DOHH2 (cell line): ENCODE data around the gene PRMT7.

Experiments
- H3F3A ChIP-seq: fragments of 200-600 bp; sonication (generic), shearing (Covaris generic); 2 replicates; pipeline ENCODE4 v1.6.0; 2016; ENCODE audit warnings: antibody characterized with exemption, mild to moderate bottlenecking; ENCODE audit not compliant: control insufficient read depth, insufficient read depth
- H3K27ac ChIP-seq: fragments of 200-600 bp; sonication (generic); 2 replicates; pipeline ENCODE4 v1.5.1; 2014; ENCODE audit warnings: low read depth, mild to moderate bottlenecking, low read length, moderate library complexity
- H3K27me3 ChIP-seq: fragments of 200-600 bp; sonication (generic); 2 replicates; pipeline ENCODE4 v1.6.1; 2014; ENCODE audit warnings: mild to moderate bottlenecking, low read length, mixed read lengths; ENCODE audit not compliant: control insufficient read depth
- H3K36me3 ChIP-seq: fragments of 200-600 bp; sonication (generic); 2 replicates; pipeline ENCODE4 v1.6.1; 2014; ENCODE audit warnings: mild to moderate bottlenecking, low read length, moderate library complexity, mixed read lengths; ENCODE audit not compliant: control insufficient read depth
- H3K4me1 ChIP-seq: fragments of 200-600 bp; sonication (generic); 2 replicates; pipeline ENCODE4 v1.6.1; 2014; ENCODE audit warnings: mild to moderate bottlenecking, low read length, mixed read lengths; ENCODE audit not compliant: control insufficient read depth
- H3K4me2 ChIP-seq: fragments of 200-600 bp; sonication (generic); 2 replicates; pipeline ENCODE4 v1.6.0; 2014; ENCODE audit warnings: mild to moderate bottlenecking, low read length, moderate library complexity
- H3K4me3 ChIP-seq: fragments of 200-600 bp; sonication (generic); 2 replicates; pipeline ENCODE4 v1.5.1; 2014; ENCODE audit warnings: mild to moderate bottlenecking, low read length, mixed read lengths
- H3K79me2 ChIP-seq: fragments of 200-600 bp; sonication (generic); 2 replicates; pipeline ENCODE4 v1.6.1; 2014; ENCODE audit warnings: mild to moderate bottlenecking, low read length, mixed read lengths; ENCODE audit not compliant: control insufficient read depth
- H3K9me2 ChIP-seq: fragments of 200-600 bp; sonication (generic); replicated peaks from 2 replicates; pipeline ENCODE4 v1.6.1; 2014; ENCODE audit warnings: mild to moderate bottlenecking, low read length, mixed read lengths; ENCODE audit not compliant: control insufficient read depth
- H3K9me3 ChIP-seq: fragments of 200-600 bp; sonication (generic); 2 replicates; pipeline ENCODE4 v1.6.1; 2014; ENCODE audit warnings: antibody characterized with exemption, low read length, mixed read lengths; ENCODE audit not compliant: control insufficient read depth, insufficient read depth
- H4K20me1 ChIP-seq: fragments of 200-600 bp; sonication (generic); 2 replicates; pipeline ENCODE4 v1.6.0; 2014; ENCODE audit warnings: low read depth, mild to moderate bottlenecking, antibody characterized with exemption, low read length, moderate library complexity; ENCODE audit not compliant: control insufficient read depth, insufficient read depth
- EZH2phosphoT487 ChIP-seq: fragments of 200-600 bp; sonication (generic); IDR thresholded peaks from 2 replicates; pipeline ENCODE4 v1.6.1; 2017; ENCODE audit warnings: borderline replicate concordance, mild to moderate bottlenecking, antibody characterized with exemption, low read length, moderate library complexity, mixed read lengths
- TF ChIP-seq, protein P1 (sequence below): fragments of 200-600 bp; sonication (generic); IDR thresholded peaks from one replicate; pipeline ENCODE4 v1.5.1; 2014; ENCODE audit warnings: antibody characterized with exemption, mild to moderate bottlenecking, low read depth, low read length; ENCODE audit not compliant: poor library complexity, severe bottlenecking

Gene PRMT7

DNA sequence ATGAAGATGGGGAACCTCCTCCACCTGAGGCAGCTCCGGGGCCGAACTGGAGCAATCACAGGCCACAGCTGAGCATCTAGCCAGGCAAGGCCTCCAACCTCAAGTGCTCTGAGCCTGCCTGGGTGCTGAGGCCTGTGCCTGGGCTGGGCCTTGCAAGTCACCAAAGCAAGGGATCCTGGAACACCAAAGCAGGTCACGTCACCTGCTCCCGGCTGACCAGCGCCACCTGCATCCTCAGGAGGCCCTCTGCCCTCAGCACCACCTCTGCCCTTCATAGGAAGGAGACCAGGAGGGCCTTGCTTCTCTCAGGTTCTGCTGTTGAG lies 69.5 kb downstream of the PRMT7 start:
- no peaks in the 10 kb centered on the region for H3K36me3 ChIP-seq
- H3K27ac ChIP-seq: no peak overlapping the region
- H3K9me3 ChIP-seq: no peaks in the 10 kb centered on the region
- peaks cover under 1% of the 10 kb centered on the region; the same call in 1 of the 2 replicates for H3K27me3 ChIP-seq
- H4K20me1 ChIP-seq: no peaks in the 10 kb centered on the region
- H3K4me2 ChIP-seq: no peak overlapping the region
- no peaks in the 10 kb centered on the region for H3K4me1 ChIP-seq
- TF ChIP-seq EZH2phosphoT487: no peak
- TF ChIP-seq, protein P1, sequence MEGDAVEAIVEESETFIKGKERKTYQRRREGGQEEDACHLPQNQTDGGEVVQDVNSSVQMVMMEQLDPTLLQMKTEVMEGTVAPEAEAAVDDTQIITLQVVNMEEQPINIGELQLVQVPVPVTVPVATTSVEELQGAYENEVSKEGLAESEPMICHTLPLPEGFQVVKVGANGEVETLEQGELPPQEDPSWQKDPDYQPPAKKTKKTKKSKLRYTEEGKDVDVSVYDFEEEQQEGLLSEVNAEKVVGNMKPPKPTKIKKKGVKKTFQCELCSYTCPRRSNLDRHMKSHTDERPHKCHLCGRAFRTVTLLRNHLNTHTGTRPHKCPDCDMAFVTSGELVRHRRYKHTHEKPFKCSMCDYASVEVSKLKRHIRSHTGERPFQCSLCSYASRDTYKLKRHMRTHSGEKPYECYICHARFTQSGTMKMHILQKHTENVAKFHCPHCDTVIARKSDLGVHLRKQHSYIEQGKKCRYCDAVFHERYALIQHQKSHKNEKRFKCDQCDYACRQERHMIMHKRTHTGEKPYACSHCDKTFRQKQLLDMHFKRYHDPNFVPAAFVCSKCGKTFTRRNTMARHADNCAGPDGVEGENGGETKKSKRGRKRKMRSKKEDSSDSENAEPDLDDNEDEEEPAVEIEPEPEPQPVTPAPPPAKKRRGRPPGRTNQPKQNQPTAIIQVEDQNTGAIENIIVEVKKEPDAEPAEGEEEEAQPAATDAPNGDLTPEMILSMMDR: no peak
- H3K4me3 ChIP-seq: no peak overlapping the region
- H3K79me2 ChIP-seq: no peaks in the 10 kb centered on the region
- no peaks in the 10 kb centered on the region for H3F3A ChIP-seq
- H3K9me2 ChIP-seq: no peaks in the 10 kb centered on the region

DNA sequence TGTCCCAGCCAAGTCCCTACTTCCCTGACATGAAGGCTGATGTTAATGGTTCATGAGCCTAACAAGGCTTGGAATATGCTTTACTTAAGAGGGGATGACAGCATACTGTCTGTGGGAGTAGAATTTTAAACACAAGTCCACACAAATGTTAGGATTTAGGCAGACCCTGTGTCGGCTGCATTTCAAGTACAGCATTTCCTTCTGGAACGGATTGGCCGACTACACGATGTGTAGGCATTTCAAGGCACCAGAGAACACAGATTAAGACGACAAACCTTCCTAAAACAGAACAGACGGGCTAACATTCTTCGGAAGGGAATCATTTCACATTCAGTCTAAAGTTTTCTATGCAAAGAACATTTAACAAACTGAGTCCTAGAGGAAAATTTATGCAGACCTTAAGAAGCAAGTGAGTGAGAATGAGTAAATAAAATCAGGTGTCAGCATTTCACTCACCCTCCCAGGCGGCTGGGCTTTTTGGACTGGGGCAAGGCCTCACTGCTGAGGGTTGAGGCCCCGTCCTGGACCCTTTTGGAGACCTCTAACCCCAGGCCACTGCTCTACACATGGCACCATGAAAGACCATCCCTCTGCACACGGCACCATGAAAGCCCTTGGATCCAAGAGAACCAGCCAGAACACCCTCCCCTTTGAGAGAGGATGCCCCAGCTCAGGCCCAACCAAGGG lies 70.0 kb downstream of the PRMT7 start:
- TF ChIP-seq, protein P1: no peak
- TF ChIP-seq EZH2phosphoT487: no peak
- peaks cover 3% of the 10 kb centered on the region; the same call in 1 of the 2 replicates for H3K27me3 ChIP-seq
- no peak overlapping the region for H3K4me2 ChIP-seq
- no peaks in the 10 kb centered on the region for H3K9me3 ChIP-seq
- H3K79me2 ChIP-seq: no peaks in the 10 kb centered on the region
- H3K4me1 ChIP-seq: no peaks in the 10 kb centered on the region
- H3K9me2 ChIP-seq: no peaks in the 10 kb centered on the region
- H3K36me3 ChIP-seq: no peaks in the 10 kb centered on the region
- no peaks in the 10 kb centered on the region for H3F3A ChIP-seq
- H3K4me3 ChIP-seq: no peak overlapping the region
- H4K20me1 ChIP-seq: no peaks in the 10 kb centered on the region
- H3K27ac ChIP-seq: no peak overlapping the region

DNA sequence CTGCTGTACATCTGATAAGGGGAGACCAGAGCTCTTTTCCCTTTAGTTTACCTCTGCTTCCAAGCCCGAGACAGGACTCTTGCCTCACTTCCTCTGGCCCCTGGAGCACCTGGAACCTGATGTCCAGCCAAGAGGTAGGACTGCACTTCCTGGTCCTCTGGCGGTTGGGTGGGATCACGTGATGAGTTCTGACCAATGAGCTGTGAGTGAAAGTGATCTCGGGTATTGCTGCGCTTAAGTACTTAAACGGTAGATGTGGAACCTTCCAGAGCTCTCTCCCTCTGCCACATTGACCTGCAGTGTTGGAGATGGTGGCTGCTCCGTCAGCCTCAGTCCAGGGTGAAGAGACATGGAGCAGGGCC lies 70.5 kb downstream of the PRMT7 start:
- no peaks in the 10 kb centered on the region for H3K9me3 ChIP-seq
- H3K27me3 ChIP-seq: peaks cover 3% of the 10 kb centered on the region; the same call in 1 of the 2 replicates
- H3F3A ChIP-seq: no peaks in the 10 kb centered on the region
- no peaks in the 10 kb centered on the region for H3K79me2 ChIP-seq
- H3K4me2 ChIP-seq: no peak overlapping the region
- H4K20me1 ChIP-seq: no peaks in the 10 kb centered on the region
- H3K27ac ChIP-seq: no peak overlapping the region
- H3K4me3 ChIP-seq: no peak overlapping the region
- H3K4me1 ChIP-seq: no peaks in the 10 kb centered on the region
- TF ChIP-seq EZH2phosphoT487: no peak
- TF ChIP-seq, protein P1: no peak
- no peaks in the 10 kb centered on the region for H3K9me2 ChIP-seq
- H3K36me3 ChIP-seq: no peaks in the 10 kb centered on the region
